OCI-LY1 (cell line): ENCODE data around the gene KDM3A.

Source experiments
- H2AFZ ChIP-seq: fragments of 200-600 bp; sonication (generic), shearing (Covaris generic); 2 replicates; pipeline ENCODE4 v1.6.0; 2014; ENCODE audit warnings: antibody characterized with exemption, mild to moderate bottlenecking, low read length
- H3F3A ChIP-seq: fragments of 200-600 bp; sonication (generic), shearing (Covaris generic); 2 replicates; pipeline ENCODE4 v1.6.0; 2014; ENCODE audit warnings: mild to moderate bottlenecking, antibody characterized with exemption, low read length, moderate library complexity; ENCODE audit not compliant: insufficient read depth
- H3K27ac ChIP-seq: fragments of 200-600 bp; sonication (generic); 2 replicates; pipeline ENCODE4 v1.5.1; 2014; ENCODE audit warnings: low read length, mixed run types, mild to moderate bottlenecking, low read depth; ENCODE audit not compliant: poor library complexity, severe bottlenecking
- H3K27me3 ChIP-seq: fragments of 200-600 bp; sonication (generic); 2 replicates; pipeline ENCODE4 v1.6.0; 2014; ENCODE audit warnings: antibody characterized with exemption, mild to moderate bottlenecking, low read length, moderate library complexity; ENCODE audit not compliant: insufficient read depth
- H3K36me3 ChIP-seq: fragments of 200-600 bp; sonication (generic); 2 replicates; pipeline ENCODE4 v1.6.1; 2014; ENCODE audit warnings: mild to moderate bottlenecking, antibody characterized with exemption, low read length, moderate library complexity, mixed read lengths; ENCODE audit not compliant: insufficient read depth
- H3K4me1 ChIP-seq: fragments of 200-600 bp; sonication (generic); 2 replicates; pipeline ENCODE4 v1.5.1; 2014; ENCODE audit warnings: mild to moderate bottlenecking, low read length, moderate library complexity; ENCODE audit not compliant: insufficient read depth, severe bottlenecking
- H3K4me2 ChIP-seq: fragments of 200-600 bp; sonication (generic), shearing (Covaris generic); 2 replicates; pipeline ENCODE4 v1.6.1; 2014; ENCODE audit warnings: low read length
- H3K4me3 ChIP-seq: fragments of 200-600 bp; sonication (generic); 2 replicates; pipeline ENCODE4 v1.5.1; 2014; ENCODE audit warnings: low read length, low read depth, mild to moderate bottlenecking, mixed read lengths; ENCODE audit not compliant: poor library complexity, severe bottlenecking
- H3K79me2 ChIP-seq: fragments of 200-600 bp; shearing (Covaris generic); 2 replicates; pipeline ENCODE4 v1.6.1; 2016; ENCODE audit warnings: mixed run types, low read length, mixed read lengths; ENCODE audit not compliant: insufficient read depth
- H3K9ac ChIP-seq: fragments of 200-600 bp; sonication (generic), shearing (Covaris generic); 2 replicates; pipeline ENCODE4 v1.6.1; 2014; ENCODE audit warnings: mild to moderate bottlenecking, low read length, mixed read lengths
- H3K9me2 ChIP-seq: fragments of 200-600 bp; sonication (generic), shearing (Covaris generic); 2 replicates; pipeline ENCODE4 v1.6.1; 2014; ENCODE audit warnings: low read depth, mild to moderate bottlenecking, low read length, mixed read lengths
- H3K9me3 ChIP-seq: fragments of 200-600 bp; shearing (Covaris generic); 2 replicates; pipeline ENCODE4 v1.6.1; 2014; ENCODE audit warnings: low read length, mixed read lengths
- H4K20me1 ChIP-seq: fragments of 200-600 bp; sonication (generic), shearing (Covaris generic); 2 replicates; pipeline ENCODE4 v1.6.0; 2016; ENCODE audit warnings: mild to moderate bottlenecking, low read length; ENCODE audit not compliant: insufficient read depth
- CTCF ChIP-seq: fragments of 200-600 bp; sonication (generic), shearing (Covaris generic); IDR thresholded peaks from 2 replicates; pipeline ENCODE4 v1.5.1; 2017; ENCODE audit warnings: mild to moderate bottlenecking, antibody characterized with exemption, low read length, moderate library complexity, mixed read lengths
- EZH2 ChIP-seq: fragments of 200-600 bp; sonication (generic), shearing (Covaris generic); IDR thresholded peaks from 2 replicates; pipeline ENCODE4 v1.8.0; 2017; ENCODE audit warnings: borderline replicate concordance, mixed run types, mild to moderate bottlenecking, antibody characterized with exemption, low read length, moderate library complexity, mixed read lengths

The KDM3A gene

DNA sequence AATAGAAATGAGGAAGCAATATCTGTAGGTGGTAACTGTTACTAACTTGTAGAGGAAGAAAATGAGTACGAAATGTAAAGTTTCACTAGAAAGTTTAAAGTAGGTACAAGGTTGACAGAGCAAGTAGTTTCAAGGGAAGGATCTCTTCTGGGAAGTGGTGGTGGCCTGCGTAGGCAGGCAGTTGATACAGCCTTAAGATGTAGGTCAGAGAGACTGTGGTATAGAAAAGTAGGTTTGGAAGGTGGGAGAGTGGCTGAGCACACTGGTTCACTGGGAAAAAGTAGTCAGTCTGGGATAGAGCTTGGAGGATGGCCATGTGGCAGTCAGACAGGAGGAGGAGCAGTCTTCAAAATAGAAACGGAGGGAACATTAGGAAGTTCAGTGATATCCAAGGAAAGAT, 23.5 kb downstream of the KDM3A start:
- no peak overlapping the region for H2AFZ ChIP-seq
- H3K4me2 ChIP-seq: no peak overlapping the region
- no peaks in the 10 kb centered on the region for H3K79me2 ChIP-seq
- H4K20me1 ChIP-seq: no peaks in the 10 kb centered on the region
- no peak overlapping the region for H3K4me3 ChIP-seq
- no peaks in the 10 kb centered on the region for H3K9me2 ChIP-seq
- H3K9me3 ChIP-seq: no peaks in the 10 kb centered on the region
- no peak overlapping the region for H3K27ac ChIP-seq
- peaks cover 98% of the 10 kb centered on the region for H3K36me3 ChIP-seq
- no peaks in the 10 kb centered on the region for H3K4me1 ChIP-seq
- no peak for TF ChIP-seq EZH2
- no peaks in the 10 kb centered on the region for H3K27me3 ChIP-seq
- no peak overlapping the region for H3K9ac ChIP-seq
- H3F3A ChIP-seq: no peaks in the 10 kb centered on the region

- Histone ChIP-seq H3K9me2 (no peaks in the 10 kb centered on the region), H3K9me3 (no peaks in the 10 kb centered on the region), H3K4me2 (no peak overlapping the region), H3K79me2 (no peaks in the 10 kb centered on the region), H3K9ac (no peak overlapping the region), H3K4me1 (no peaks in the 10 kb centered on the region), H3K4me3 (no peak overlapping the region), H3K36me3 (peaks cover 95% of the 10 kb centered on the region), H3K27me3 (no peaks in the 10 kb centered on the region), H2AFZ (no peak overlapping the region), H4K20me1 (no peaks in the 10 kb centered on the region), H3F3A (no peaks in the 10 kb centered on the region), H3K27ac (no peak overlapping the region)
- TF ChIP-seq CTCF (no peak), EZH2 (no peak)
Measured at GRCh38 chr2:86466306-86466705, 25.1 kb downstream of the KDM3A start.

- H3K4me2 ChIP-seq: no peak overlapping the region
- peaks cover 95% of the 10 kb centered on the region for H3K36me3 ChIP-seq
- no peak overlapping the region for H2AFZ ChIP-seq
- no peak overlapping the region for H3K4me3 ChIP-seq
- H3K9me2 ChIP-seq: no peaks in the 10 kb centered on the region
- H3K9ac ChIP-seq: no peak overlapping the region
- no peaks in the 10 kb centered on the region for H3K27me3 ChIP-seq
- H3K4me1 ChIP-seq: no peaks in the 10 kb centered on the region
- H3K27ac ChIP-seq: no peak overlapping the region
- H4K20me1 ChIP-seq: no peaks in the 10 kb centered on the region
- no peaks in the 10 kb centered on the region for H3K9me3 ChIP-seq
- no peaks in the 10 kb centered on the region for H3K79me2 ChIP-seq
- no peaks in the 10 kb centered on the region for H3F3A ChIP-seq
- TF ChIP-seq CTCF: no peak
- no peak for TF ChIP-seq EZH2
Measured at GRCh38 chr2:86468162-86469033, 27.2 kb downstream of the KDM3A start.

GRCh38 chr2:86470890-86471289, 29.7 kb downstream of the KDM3A start:
- peaks cover 95% of the 10 kb centered on the region for H3K36me3 ChIP-seq
- H3K27me3 ChIP-seq: no peaks in the 10 kb centered on the region
- H3K9ac ChIP-seq: no peak overlapping the region
- H3K9me2 ChIP-seq: no peaks in the 10 kb centered on the region
- H4K20me1 ChIP-seq: no peaks in the 10 kb centered on the region
- H3K9me3 ChIP-seq: no peaks in the 10 kb centered on the region
- no peaks in the 10 kb centered on the region for H3F3A ChIP-seq
- no peak overlapping the region for H3K4me2 ChIP-seq
- TF ChIP-seq CTCF (no peak), EZH2 (no peak)
- no peaks in the 10 kb centered on the region for H3K4me1 ChIP-seq
- no peak overlapping the region for H2AFZ ChIP-seq
- no peak overlapping the region for H3K27ac ChIP-seq
- no peak overlapping the region for H3K4me3 ChIP-seq
- H3K79me2 ChIP-seq: no peaks in the 10 kb centered on the region
